Measurements from ENCODE around the gene UBASH3B.

GRCh38 chr11:122656073-122656630 is 630 bp downstream of the UBASH3B start:
- TF ChIP-seq POLR2A (IDR thresholded peaks at IDR 0.05) (no peak), CTCF (IDR thresholded peaks at IDR 0.05) (peak in 1 of 12 donors; percentile 1)
